GM23338 (cell line): ENCODE results near the gene TRAPPC14.

Experiments
- CREB1 ChIP-seq: fragments of 250-450 bp; sonication (Bioruptor Pico); IDR thresholded peaks from 2 replicates; pipeline ENCODE4 v1.5.0; 2020; ENCODE audit warnings: low read depth, mild to moderate bottlenecking, moderate library complexity
- POLR2AphosphoS5 ChIP-seq: IDR thresholded peaks from 2 replicates; pipeline ENCODE4 v1.6.1; 2016; ENCODE audit warnings: antibody characterized with exemption, low read depth
- TF ChIP-seq, protein P1 (sequence below), 2 experiments: fragments of 200-600 bp in 1 of 2; sonication (generic) in 1 of 2; conservative IDR thresholded peaks; 2 replicates each; pipeline versions ENCODE4 v1.5.1 to v1.6.1; 2016 to 2017; ENCODE audit warnings: antibody characterized with exemption in 2 of 2, low read depth in 2 of 2, mild to moderate bottlenecking in 2 of 2, moderate library complexity in 1 of 2
- TF ChIP-seq, protein P2 (sequence below): IDR thresholded peaks from one replicate; pipeline ENCODE4 v1.6.1; 2018; ENCODE audit warnings: antibody characterized with exemption; ENCODE audit not compliant: unreplicated experiment
- TF ChIP-seq, protein P3 (sequence below): fragments of 250-450 bp; sonication (Bioruptor Pico); IDR thresholded peaks from 2 replicates; pipeline ENCODE4 v1.5.0; 2020; ENCODE audit warnings: mild to moderate bottlenecking, moderate library complexity

DNA sequence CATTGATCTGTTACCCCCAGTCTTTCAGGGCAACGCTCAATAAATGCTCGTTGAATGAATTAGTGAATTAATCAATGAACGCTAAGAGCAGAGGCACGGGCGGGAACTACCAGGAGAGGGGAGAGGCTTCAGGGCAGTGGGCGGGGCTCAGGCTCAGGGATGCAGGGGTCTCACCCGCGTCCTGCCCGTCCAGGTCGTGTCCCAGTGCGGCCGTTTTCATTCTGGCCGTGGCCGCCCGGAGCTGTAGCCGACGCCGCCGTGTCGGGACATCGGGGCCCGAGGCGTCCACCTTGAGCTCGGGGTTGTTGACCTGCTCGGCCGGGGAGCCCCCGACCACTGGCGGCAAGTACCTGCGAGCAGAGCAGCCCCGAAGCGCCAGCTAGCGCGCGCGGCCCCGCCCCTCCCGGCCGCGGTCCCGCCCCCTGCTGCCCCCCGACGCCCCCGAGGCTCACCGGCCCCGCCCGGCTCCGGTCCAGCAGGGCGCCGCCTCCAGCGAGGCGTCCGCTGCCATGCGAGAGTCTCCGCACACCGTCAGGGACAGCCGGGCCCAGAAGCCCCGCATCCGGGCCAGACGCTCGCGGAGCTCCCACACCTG, 12.7 kb upstream of the TRAPPC14 start:
- TF ChIP-seq POLR2AphosphoS5 (no peak; the same call in 1 of the 2 replicates), CREB1 (CRISPR knock-in tag) (no peak)
- TF ChIP-seq, protein P1, sequence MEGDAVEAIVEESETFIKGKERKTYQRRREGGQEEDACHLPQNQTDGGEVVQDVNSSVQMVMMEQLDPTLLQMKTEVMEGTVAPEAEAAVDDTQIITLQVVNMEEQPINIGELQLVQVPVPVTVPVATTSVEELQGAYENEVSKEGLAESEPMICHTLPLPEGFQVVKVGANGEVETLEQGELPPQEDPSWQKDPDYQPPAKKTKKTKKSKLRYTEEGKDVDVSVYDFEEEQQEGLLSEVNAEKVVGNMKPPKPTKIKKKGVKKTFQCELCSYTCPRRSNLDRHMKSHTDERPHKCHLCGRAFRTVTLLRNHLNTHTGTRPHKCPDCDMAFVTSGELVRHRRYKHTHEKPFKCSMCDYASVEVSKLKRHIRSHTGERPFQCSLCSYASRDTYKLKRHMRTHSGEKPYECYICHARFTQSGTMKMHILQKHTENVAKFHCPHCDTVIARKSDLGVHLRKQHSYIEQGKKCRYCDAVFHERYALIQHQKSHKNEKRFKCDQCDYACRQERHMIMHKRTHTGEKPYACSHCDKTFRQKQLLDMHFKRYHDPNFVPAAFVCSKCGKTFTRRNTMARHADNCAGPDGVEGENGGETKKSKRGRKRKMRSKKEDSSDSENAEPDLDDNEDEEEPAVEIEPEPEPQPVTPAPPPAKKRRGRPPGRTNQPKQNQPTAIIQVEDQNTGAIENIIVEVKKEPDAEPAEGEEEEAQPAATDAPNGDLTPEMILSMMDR (conservative IDR thresholded peaks at IDR 0.05; ENCODE audit: low read depth in 2 of 2), result no peak
- TF ChIP-seq, protein P2, sequence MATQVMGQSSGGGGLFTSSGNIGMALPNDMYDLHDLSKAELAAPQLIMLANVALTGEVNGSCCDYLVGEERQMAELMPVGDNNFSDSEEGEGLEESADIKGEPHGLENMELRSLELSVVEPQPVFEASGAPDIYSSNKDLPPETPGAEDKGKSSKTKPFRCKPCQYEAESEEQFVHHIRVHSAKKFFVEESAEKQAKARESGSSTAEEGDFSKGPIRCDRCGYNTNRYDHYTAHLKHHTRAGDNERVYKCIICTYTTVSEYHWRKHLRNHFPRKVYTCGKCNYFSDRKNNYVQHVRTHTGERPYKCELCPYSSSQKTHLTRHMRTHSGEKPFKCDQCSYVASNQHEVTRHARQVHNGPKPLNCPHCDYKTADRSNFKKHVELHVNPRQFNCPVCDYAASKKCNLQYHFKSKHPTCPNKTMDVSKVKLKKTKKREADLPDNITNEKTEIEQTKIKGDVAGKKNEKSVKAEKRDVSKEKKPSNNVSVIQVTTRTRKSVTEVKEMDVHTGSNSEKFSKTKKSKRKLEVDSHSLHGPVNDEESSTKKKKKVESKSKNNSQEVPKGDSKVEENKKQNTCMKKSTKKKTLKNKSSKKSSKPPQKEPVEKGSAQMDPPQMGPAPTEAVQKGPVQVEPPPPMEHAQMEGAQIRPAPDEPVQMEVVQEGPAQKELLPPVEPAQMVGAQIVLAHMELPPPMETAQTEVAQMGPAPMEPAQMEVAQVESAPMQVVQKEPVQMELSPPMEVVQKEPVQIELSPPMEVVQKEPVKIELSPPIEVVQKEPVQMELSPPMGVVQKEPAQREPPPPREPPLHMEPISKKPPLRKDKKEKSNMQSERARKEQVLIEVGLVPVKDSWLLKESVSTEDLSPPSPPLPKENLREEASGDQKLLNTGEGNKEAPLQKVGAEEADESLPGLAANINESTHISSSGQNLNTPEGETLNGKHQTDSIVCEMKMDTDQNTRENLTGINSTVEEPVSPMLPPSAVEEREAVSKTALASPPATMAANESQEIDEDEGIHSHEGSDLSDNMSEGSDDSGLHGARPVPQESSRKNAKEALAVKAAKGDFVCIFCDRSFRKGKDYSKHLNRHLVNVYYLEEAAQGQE, result no peak
- TF ChIP-seq, protein P3, sequence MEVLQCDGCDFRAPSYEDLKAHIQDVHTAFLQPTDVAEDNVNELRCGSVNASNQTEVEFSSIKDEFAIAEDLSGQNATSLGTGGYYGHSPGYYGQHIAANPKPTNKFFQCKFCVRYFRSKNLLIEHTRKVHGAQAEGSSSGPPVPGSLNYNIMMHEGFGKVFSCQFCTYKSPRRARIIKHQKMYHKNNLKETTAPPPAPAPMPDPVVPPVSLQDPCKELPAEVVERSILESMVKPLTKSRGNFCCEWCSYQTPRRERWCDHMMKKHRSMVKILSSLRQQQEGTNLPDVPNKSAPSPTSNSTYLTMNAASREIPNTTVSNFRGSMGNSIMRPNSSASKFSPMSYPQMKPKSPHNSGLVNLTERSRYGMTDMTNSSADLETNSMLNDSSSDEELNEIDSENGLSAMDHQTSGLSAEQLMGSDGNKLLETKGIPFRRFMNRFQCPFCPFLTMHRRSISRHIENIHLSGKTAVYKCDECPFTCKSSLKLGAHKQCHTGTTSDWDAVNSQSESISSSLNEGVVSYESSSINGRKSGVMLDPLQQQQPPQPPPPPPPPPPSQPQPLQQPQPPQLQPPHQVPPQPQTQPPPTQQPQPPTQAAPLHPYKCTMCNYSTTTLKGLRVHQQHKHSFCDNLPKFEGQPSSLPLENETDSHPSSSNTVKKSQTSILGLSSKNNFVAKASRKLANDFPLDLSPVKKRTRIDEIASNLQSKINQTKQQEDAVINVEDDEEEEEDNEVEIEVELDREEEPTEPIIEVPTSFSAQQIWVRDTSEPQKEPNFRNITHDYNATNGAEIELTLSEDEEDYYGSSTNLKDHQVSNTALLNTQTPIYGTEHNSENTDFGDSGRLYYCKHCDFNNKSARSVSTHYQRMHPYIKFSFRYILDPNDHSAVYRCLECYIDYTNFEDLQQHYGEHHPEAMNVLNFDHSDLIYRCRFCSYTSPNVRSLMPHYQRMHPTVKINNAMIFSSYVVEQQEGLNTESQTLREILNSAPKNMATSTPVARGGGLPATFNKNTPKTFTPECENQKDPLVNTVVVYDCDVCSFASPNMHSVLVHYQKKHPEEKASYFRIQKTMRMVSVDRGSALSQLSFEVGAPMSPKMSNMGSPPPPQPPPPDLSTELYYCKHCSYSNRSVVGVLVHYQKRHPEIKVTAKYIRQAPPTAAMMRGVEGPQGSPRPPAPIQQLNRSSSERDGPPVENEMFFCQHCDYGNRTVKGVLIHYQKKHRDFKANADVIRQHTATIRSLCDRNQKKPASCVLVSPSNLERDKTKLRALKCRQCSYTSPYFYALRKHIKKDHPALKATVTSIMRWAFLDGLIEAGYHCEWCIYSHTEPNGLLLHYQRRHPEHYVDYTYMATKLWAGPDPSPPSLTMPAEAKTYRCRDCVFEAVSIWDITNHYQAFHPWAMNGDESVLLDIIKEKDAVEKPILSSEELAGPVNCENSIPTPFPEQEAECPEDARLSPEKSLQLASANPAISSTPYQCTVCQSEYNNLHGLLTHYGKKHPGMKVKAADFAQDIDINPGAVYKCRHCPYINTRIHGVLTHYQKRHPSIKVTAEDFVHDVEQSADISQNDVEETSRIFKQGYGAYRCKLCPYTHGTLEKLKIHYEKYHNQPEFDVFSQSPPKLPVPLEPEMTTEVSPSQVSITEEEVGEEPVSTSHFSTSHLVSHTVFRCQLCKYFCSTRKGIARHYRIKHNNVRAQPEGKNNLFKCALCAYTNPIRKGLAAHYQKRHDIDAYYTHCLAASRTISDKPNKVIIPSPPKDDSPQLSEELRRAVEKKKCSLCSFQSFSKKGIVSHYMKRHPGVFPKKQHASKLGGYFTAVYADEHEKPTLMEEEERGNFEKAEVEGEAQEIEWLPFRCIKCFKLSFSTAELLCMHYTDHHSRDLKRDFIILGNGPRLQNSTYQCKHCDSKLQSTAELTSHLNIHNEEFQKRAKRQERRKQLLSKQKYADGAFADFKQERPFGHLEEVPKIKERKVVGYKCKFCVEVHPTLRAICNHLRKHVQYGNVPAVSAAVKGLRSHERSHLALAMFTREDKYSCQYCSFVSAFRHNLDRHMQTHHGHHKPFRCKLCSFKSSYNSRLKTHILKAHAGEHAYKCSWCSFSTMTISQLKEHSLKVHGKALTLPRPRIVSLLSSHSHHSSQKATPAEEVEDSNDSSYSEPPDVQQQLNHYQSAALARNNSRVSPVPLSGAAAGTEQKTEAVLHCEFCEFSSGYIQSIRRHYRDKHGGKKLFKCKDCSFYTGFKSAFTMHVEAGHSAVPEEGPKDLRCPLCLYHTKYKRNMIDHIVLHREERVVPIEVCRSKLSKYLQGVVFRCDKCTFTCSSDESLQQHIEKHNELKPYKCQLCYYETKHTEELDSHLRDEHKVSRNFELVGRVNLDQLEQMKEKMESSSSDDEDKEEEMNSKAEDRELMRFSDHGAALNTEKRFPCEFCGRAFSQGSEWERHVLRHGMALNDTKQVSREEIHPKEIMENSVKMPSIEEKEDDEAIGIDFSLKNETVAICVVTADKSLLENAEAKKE (CRISPR knock-in tag), result no peak
